Stimulated activated CD8-positive, alpha-beta memory T cell treated with anti-CD3 and anti-CD28 coated beads, Interleukin-4, amount 100 ng/mL, for 4 hours (primary cell): ENCODE measurements around the gene UMOD.

Source experiments
- DNase-seq, 2 donors: peaks; one replicate each; pipeline ENCODE4 v3.0.0-alpha.2; 2020; ENCODE audit warnings: low read depth in 2 of 2, low spot score in 1 of 2

Gene UMOD

DNA sequence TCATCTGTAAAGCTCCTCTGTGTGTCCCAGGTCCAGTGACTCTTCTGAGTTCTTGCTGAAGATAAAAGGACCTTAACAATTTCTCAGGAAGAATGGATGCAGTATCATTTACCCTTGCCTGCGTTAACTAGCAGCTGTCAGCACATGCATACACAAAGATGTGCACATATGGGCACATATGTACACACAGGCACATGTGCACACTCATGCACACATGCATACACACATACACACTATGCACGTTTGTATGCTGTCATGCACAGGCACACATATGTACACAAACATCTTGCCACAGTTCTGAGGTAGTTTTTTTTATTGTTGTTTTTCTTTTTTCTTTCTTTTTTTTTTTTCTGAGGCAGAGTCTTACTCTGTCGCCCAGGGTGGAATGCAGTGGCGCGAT, 50.1 kb downstream of the UMOD start:
- no peak for DNase-seq

DNA sequence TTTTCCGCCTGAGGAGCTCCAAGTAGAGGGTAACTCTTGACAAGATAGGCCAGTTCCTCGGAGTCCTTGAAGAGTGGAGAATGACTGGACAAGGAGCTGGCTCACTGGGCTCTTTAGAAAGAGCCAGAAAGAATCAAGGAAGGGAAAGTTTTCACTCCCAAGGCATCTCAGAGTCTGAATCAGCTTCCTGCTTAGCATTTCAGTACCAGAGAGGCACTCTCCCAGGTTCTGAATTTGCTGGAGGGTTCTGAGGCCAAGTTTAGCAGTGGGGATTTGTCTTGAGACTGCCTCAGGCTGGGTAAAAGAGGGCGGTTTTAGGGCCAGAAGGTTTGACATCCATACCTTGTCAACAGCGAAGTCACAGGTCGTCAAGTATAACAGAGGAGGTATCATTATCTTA, 50.7 kb downstream of the UMOD start:
- no peak for DNase-seq

DNA sequence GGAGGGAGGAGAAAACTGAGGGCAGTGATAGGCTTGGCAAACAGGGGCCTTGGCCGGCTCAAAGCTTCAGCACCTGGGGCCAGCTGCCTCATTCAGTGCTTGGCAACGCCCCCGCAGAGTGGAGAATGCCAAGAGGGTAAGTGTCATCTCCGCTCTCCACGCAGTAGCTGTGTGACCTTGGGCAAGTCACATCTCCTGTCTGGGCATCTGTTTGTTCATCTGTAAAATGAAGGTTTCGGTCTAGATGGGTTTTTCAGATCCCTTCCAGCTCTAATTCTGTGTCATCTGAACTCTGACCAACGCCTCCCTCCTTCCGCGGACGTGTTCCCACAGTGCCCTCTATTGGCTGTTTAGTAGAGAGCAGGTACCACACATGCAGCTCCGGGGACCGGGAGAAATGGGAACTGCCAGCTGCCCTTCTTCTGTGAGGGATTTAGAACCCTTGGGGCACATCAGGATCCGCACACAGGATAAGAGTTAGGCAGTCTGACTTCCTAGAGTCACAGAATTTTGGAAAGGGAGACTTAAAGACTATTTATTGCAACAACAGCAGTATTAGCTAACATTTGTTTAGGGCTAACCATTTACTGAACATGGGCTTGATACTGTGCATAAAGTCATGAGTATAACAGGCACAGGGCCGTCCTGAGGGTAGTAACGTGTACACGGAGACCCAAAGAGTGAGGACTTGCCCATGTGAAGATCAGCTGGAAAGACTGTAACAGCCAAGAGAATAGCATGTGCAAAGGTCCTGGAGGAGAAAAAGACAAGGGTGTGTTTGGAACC, 52.0 kb downstream of the UMOD start:
- no peak for DNase-seq

DNA sequence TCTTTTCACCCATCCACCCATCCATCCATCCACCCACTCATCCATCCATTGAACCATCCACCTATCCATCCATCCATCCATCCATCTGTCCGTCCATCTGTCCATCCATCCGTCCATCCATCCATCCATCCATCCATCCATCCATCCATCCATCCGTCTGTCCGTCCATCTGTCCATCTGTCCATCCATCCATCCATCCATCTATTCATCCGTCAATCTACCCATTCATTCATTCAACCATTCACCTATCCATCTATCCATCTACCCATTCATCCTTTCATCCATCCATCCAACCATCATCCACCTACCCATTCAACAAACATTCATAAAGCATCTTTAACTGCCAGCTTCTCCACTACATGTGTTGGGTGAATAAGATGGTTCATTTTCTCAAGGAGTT, 54.1 kb downstream of the UMOD start:
- no peak for DNase-seq

DNA sequence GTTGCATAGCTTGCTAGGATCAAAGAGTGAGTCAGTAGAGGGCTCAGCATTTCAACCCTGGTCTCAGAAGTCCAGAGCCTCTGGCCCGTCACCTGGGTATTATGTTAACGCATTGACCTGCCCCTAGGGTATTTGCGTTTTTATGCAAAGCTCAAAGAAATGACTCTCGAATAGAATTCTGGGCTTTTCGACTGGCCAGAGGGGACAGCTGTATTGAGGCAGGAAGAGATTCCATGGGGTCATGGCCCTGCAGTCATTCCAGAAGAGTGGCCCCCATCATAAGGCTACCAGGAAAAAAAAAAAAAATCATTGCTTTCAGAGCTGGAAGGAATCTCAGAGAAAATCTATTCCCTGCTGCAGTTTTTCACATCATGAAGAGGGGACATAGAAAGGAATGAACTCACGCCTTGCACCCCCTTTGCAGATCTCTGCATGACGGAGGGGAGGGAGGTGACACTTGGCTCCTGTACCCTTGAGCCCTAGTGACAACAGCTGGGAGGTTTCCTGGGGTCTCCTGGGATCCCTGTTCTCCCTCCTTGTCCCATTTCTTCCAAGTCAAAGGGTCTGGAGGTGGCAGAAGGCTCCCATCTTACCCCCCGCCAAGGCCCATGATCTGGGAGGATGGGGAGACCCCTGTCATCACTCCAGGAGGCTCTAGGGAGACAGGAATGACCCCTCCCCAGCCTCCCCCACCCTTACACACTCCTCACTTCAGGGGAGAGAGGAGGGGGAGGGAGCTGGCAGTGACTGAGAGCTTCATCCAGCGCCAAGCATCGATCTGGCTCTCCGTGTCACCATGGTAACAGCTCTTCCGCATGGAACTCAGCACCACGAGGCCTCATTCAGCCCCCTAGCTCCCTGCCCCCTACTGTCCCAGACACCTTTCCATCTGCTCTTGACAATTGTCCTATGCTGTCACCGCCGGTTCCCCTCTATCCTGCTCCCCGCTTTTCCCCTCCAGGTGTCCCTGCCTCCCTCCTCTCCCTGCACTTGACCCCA, 61.0 kb downstream of the UMOD start:
- DNase-seq = no peak

DNA sequence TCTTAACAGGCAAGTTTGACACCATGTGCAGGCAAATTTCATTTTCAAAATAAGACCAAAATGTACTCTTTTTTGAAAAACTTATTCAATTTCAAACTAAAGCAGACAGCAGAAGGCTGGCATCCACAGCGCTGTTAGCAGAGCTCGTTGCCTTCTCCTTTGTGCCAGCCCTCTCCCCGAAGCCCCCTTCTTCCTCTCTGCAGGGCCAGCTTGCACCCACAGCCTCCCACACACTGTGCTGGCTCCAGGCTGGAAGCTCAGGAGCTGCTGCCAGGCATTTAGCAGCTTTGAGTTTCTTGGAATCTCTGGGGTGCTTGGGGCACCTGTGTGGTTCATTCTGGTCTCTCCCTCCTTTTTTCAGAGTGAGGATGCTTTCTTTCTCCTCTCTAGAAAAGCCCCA, 62.9 kb downstream of the UMOD start:
- DNase-seq = no peak

DNA sequence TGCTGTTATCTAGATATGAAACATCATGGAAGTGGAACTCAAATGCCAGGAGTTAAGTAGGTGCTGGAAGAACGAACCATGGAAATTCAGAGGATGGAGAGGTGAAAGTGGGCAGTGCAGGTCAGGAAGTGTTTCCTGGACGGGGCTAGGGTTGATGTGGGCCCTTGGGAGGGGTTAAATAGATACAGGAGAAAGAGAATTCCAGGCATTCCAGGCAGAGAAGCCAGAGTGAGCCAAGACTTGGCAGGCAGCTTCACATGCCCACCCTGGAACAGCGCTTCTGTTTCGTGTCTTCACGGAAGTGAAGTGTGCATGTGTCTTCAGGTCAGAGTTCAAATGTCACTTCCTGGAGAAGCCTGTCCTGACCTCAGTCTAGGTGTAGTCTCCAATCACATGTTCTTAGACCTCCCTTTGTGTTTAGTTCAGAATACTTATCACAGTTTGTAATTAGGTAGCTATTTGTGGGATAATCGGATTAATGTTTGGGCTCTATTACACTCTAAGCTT, 66.5 kb downstream of the UMOD start:
- no peak for DNase-seq
